GM23338 (cell line): Measurements from ENCODE around the gene ENTPD8. TPM values are rescaled to one million over a fixed set of nuclear protein-coding genes. Genes with fewer than 3 reads are reported as not detected.

Experiments used
- ATAC-seq: fragments of 200-7000 bp; cut with Tn5 transposase; 3 replicates; pipeline ENCODE4 v1.9.1; 2020
- DNase-seq: peaks from one replicate; pipeline ENCODE4 v3.0.0-alpha.2; 2015; ENCODE audit warnings: low spot score
- H2AFZ ChIP-seq: fragments of 200-600 bp; sonication (generic); 2 replicates; pipeline ENCODE4 v1.8.0; 2016; ENCODE audit warnings: antibody characterized with exemption, mild to moderate bottlenecking, moderate library complexity
- H3F3A ChIP-seq: fragments of 200-600 bp; sonication (generic); replicated peaks from 2 replicates; pipeline ENCODE4 v1.8.0; 2017; ENCODE audit warnings: antibody characterized with exemption, mixed run types, low read depth
- H3K27ac ChIP-seq: fragments of 200-600 bp; sonication (generic); 2 replicates; pipeline ENCODE4 v1.6.1; 2016; ENCODE audit warnings: low read depth
- H3K27me3 ChIP-seq: fragments of 200-600 bp; sonication (generic); 2 replicates; pipeline ENCODE4 v1.8.0; 2016; ENCODE audit warnings: mild to moderate bottlenecking, mixed run types, moderate library complexity; ENCODE audit not compliant: insufficient read depth
- H3K36me3 ChIP-seq: fragments of 200-600 bp; sonication (generic); 2 replicates; pipeline ENCODE4 v1.8.0; 2016; ENCODE audit warnings: mild to moderate bottlenecking; ENCODE audit not compliant: insufficient read depth
- H3K4me1 ChIP-seq: fragments of 200-600 bp; sonication (generic); 2 replicates; pipeline ENCODE4 v1.8.0; 2016; ENCODE audit warnings: mild to moderate bottlenecking, moderate library complexity; ENCODE audit not compliant: insufficient read depth
- H3K4me2 ChIP-seq: fragments of 200-600 bp; sonication (generic); 2 replicates; pipeline ENCODE4 v1.7.1; 2017; ENCODE audit warnings: mixed run types
- H3K4me3 ChIP-seq: fragments of 200-600 bp; sonication (generic); 2 replicates; pipeline ENCODE4 v1.6.1; 2016; ENCODE audit warnings: mixed run types
- H3K79me2 ChIP-seq: fragments of 200-600 bp; sonication (generic); replicated peaks from 2 replicates; pipeline ENCODE4 v1.8.0; 2017; ENCODE audit warnings: mild to moderate bottlenecking; ENCODE audit not compliant: insufficient read depth
- H3K9me2 ChIP-seq: fragments of 200-600 bp; sonication (generic); 2 replicates; pipeline ENCODE4 v1.8.0; 2017; ENCODE audit not compliant: insufficient read depth
- H4K20me1 ChIP-seq: fragments of 200-600 bp; sonication (generic); replicated peaks from 2 replicates; pipeline ENCODE4 v1.8.0; 2017; ENCODE audit warnings: mild to moderate bottlenecking; ENCODE audit not compliant: insufficient read depth
- H3K27ac Mint-ChIP-seq: 2 replicates; pipeline ENCODE4 v1.8.0; 2020; ENCODE audit warnings: inconsistent platforms, mild to moderate bottlenecking, moderate library complexity, mixed read lengths
- H3K27me3 Mint-ChIP-seq: 3 replicates; pipeline ENCODE4 v1.8.0; 2022; ENCODE audit warnings: low read depth, mild to moderate bottlenecking, moderate library complexity, mixed read lengths, inconsistent platforms; ENCODE audit not compliant: insufficient read depth, poor library complexity
- H3K36me3 Mint-ChIP-seq: 3 replicates; pipeline ENCODE4 v1.8.0; 2021; ENCODE audit warnings: low read depth, mild to moderate bottlenecking, inconsistent platforms, moderate library complexity, mixed read lengths
- H3K4me1 Mint-ChIP-seq: 3 replicates; pipeline ENCODE4 v1.8.0; 2020; ENCODE audit warnings: mild to moderate bottlenecking, inconsistent platforms, mixed read lengths
- H3K4me3 Mint-ChIP-seq: 3 replicates; pipeline ENCODE4 v1.8.0; 2021; ENCODE audit warnings: moderate library complexity, mild to moderate bottlenecking, inconsistent platforms, mixed read lengths
- H3K9me3 Mint-ChIP-seq: 3 replicates; pipeline ENCODE4 v1.8.0; 2020; ENCODE audit warnings: moderate library complexity, mild to moderate bottlenecking, inconsistent platforms, mixed read lengths
- CREB1 ChIP-seq: fragments of 250-450 bp; sonication (Bioruptor Pico); IDR thresholded peaks from 2 replicates; pipeline ENCODE4 v1.5.0; 2020; ENCODE audit warnings: low read depth, mild to moderate bottlenecking, moderate library complexity
- EZH2 ChIP-seq: fragments of 200-600 bp; sonication (generic); IDR thresholded peaks from one replicate; pipeline ENCODE4 v1.8.0; 2017; ENCODE audit warnings: antibody characterized with exemption, mild to moderate bottlenecking, low read depth; ENCODE audit not compliant: unreplicated experiment
- EZH2phosphoT487 ChIP-seq: fragments of 200-600 bp; sonication (generic); IDR thresholded peaks from one replicate; pipeline ENCODE4 v1.8.1; 2018; ENCODE audit warnings: antibody characterized with exemption; ENCODE audit not compliant: unreplicated experiment
- JUNB ChIP-seq: IDR thresholded peaks from one replicate; pipeline ENCODE4 v1.6.1; 2016; ENCODE audit warnings: antibody characterized with exemption; ENCODE audit not compliant: unreplicated experiment
- REST ChIP-seq: IDR thresholded peaks from one replicate; pipeline ENCODE4 v1.6.1; 2018; ENCODE audit warnings: antibody characterized with exemption; ENCODE audit not compliant: unreplicated experiment
- ZNF114 ChIP-seq: fragments of 250-450 bp; sonication (Bioruptor Pico); IDR thresholded peaks from 2 replicates; pipeline ENCODE4 v1.5.0; 2020; ENCODE audit warnings: mild to moderate bottlenecking, moderate library complexity
- ZNF331 ChIP-seq: fragments of 250-450 bp; sonication (Bioruptor Pico); IDR thresholded peaks from 2 replicates; pipeline ENCODE4 v1.5.0; 2020; ENCODE audit warnings: low read depth, mild to moderate bottlenecking, moderate library complexity
- polyA plus RNA-seq: library from polyadenylated mRNA; unstranded; fragments of >200 nt; fragmentation: Nextera tagmentation; extraction: Ambion mirVana; gene quantifications from 2 replicates; pipeline ENCODE4 v1.2.1, GENCODE V29; 2016
- total RNA-seq: library from RNA; depleted of rRNA; stranded (reverse); fragments of >200 nt; shearing (Covaris generic); gene quantifications from 2 replicates; pipeline ENCODE4 v1.2.3, GENCODE V29; 2014
- TF ChIP-seq, protein P1 (sequence below): IDR thresholded peaks from 2 replicates; pipeline ENCODE4 v1.6.1; 2016; ENCODE audit warnings: antibody characterized with exemption

The ENTPD8 gene
- total and polyA plus RNA-seq, 2 experiments from 2014 or later = 0.42 to 0.89 TPM

DNA sequence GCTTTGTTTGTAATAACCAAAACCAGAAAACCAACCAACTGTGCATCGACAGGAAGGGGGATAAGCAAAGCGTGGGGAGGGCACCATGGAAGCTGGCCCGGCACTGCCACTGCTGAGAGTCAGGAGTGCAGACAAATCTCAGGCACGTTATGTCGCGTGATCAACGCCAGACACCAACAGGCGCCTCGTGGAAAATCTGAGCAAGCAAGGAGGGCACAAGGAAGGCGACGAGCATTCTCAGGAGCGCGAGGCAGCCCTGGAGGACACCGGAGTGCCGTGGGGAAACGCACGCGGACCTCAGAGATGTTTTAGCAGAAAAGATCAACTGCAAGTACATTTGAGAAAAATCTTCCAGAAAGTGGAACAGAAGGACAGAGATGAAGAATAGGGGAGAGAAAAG lies 33.1 kb upstream of the ENTPD8 start (continued):
- no peak for TF ChIP-seq REST
- TF ChIP-seq EZH2 = no peak
- TF ChIP-seq, protein P1, sequence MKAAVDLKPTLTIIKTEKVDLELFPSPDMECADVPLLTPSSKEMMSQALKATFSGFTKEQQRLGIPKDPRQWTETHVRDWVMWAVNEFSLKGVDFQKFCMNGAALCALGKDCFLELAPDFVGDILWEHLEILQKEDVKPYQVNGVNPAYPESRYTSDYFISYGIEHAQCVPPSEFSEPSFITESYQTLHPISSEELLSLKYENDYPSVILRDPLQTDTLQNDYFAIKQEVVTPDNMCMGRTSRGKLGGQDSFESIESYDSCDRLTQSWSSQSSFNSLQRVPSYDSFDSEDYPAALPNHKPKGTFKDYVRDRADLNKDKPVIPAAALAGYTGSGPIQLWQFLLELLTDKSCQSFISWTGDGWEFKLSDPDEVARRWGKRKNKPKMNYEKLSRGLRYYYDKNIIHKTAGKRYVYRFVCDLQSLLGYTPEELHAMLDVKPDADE = no peak

- H3K4me3 Mint-ChIP-seq = no peak overlapping the region
- Histone ChIP-seq H3K79me2 (no peaks in the 10 kb centered on the region), H2AFZ (no peak overlapping the region), H3F3A (no peaks in the 10 kb centered on the region), H3K4me1 (no peaks in the 10 kb centered on the region), H4K20me1 (no peaks in the 10 kb centered on the region), H3K4me2 (no peak overlapping the region), H3K36me3 (no peaks in the 10 kb centered on the region; the same call in 1 of the 2 replicates), H3K4me3 (no peak overlapping the region), H3K27me3 (no peaks in the 10 kb centered on the region), H3K27ac (no peak overlapping the region), H3K9me2 (no peaks in the 10 kb centered on the region)
- H3K4me1 Mint-ChIP-seq = no peaks in the 10 kb centered on the region
- DNase-seq (no peak), ATAC-seq (no peak)
- no peak overlapping the region for H3K27ac Mint-ChIP-seq
- TF ChIP-seq ZNF114 (CRISPR knock-in tag) (no peak), JUNB (no peak)
- TF ChIP-seq, protein P1 = no peak
- peaks cover 23% of the 10 kb centered on the region for H3K9me3 Mint-ChIP-seq
- peaks cover 8% of the 10 kb centered on the region; the same call in 2 of the 3 replicates for H3K36me3 Mint-ChIP-seq
- H3K27me3 Mint-ChIP-seq = peaks cover 10% of the 10 kb centered on the region
These were observed 29.6 kb upstream of the ENTPD8 start for GRCh38 chr9:137470785-137471184.

- no peak overlapping the region for H3K4me3 ChIP-seq
- H4K20me1 ChIP-seq = no peaks in the 10 kb centered on the region
- Mint-ChIP-seq H3K36me3 (no peaks in the 10 kb centered on the region; the same call in 2 of the 3 replicates), H3K27me3 (peaks cover 8% of the 10 kb centered on the region), H3K27ac (no peak overlapping the region), H3K4me3 (no peak overlapping the region), H3K4me1 (no peaks in the 10 kb centered on the region), H3K9me3 (peaks cover 2% of the 10 kb centered on the region)
- no peak overlapping the region for H2AFZ ChIP-seq
- no peaks in the 10 kb centered on the region for H3K36me3 ChIP-seq
- H3K4me2 ChIP-seq = no peak overlapping the region
- no peaks in the 10 kb centered on the region for H3K4me1 ChIP-seq
- H3K27me3 ChIP-seq = no peaks in the 10 kb centered on the region
- no peaks in the 10 kb centered on the region for H3F3A ChIP-seq
- H3K79me2 ChIP-seq = no peaks in the 10 kb centered on the region
- DNase-seq (no peak), ATAC-seq (no peak)
- H3K27ac ChIP-seq = no peak overlapping the region
- no peaks in the 10 kb centered on the region for H3K9me2 ChIP-seq
- TF ChIP-seq CREB1 (no peak), EZH2phosphoT487 (no peak), ZNF331 (CRISPR knock-in tag) (no peak), REST (no peak), JUNB (no peak)
- TF ChIP-seq, protein P1 = no peak
These were observed 26.7 kb upstream of the ENTPD8 start for GRCh38 chr9:137467896-137468295.
